OCI-LY1 (cell line): ENCODE data around the gene PRKG1.

ENCODE experiments used
- EZH2 ChIP-seq: fragments of 200-600 bp; sonication (generic), shearing (Covaris generic); IDR thresholded peaks from 2 replicates; pipeline ENCODE4 v1.8.0; 2017; ENCODE audit warnings: borderline replicate concordance, mixed run types, mild to moderate bottlenecking, antibody characterized with exemption, low read length, moderate library complexity, mixed read lengths
- TF ChIP-seq, protein P1 (sequence below): fragments of 200-600 bp; sonication (generic), shearing (Covaris generic); IDR thresholded peaks from 2 replicates; pipeline ENCODE4 v1.5.1; 2017; ENCODE audit warnings: mild to moderate bottlenecking, antibody characterized with exemption, low read length, moderate library complexity, mixed read lengths

DNA sequence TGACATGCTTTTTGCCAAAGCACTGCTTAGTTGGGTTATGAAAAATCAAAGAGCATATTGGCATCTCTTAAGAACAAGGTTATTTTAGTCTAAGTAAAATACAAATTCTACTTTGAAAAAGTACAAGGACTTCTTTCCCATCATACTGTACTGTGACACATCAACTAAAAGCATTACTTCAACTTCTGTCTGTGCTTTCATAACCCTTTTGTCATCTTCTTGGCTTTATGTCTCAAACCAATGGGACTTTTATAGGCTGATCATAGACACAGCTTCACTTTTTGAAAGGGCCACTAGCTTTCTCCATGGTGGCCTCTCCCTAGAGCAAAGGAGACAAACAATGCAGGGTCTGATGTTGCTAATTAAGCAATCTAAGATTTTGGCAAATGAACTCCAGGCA is 814.0 kb downstream of the PRKG1 start:
- TF ChIP-seq EZH2, result no peak
- TF ChIP-seq, protein P1, sequence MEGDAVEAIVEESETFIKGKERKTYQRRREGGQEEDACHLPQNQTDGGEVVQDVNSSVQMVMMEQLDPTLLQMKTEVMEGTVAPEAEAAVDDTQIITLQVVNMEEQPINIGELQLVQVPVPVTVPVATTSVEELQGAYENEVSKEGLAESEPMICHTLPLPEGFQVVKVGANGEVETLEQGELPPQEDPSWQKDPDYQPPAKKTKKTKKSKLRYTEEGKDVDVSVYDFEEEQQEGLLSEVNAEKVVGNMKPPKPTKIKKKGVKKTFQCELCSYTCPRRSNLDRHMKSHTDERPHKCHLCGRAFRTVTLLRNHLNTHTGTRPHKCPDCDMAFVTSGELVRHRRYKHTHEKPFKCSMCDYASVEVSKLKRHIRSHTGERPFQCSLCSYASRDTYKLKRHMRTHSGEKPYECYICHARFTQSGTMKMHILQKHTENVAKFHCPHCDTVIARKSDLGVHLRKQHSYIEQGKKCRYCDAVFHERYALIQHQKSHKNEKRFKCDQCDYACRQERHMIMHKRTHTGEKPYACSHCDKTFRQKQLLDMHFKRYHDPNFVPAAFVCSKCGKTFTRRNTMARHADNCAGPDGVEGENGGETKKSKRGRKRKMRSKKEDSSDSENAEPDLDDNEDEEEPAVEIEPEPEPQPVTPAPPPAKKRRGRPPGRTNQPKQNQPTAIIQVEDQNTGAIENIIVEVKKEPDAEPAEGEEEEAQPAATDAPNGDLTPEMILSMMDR, result no peak
